OCI-LY1 (cell line): ENCODE results near the gene ME1.

Experiments
- CTCF ChIP-seq: fragments of 200-600 bp; sonication (generic), shearing (Covaris generic); IDR thresholded peaks from 2 replicates; pipeline ENCODE4 v1.5.1; 2017; ENCODE audit warnings: mild to moderate bottlenecking, antibody characterized with exemption, low read length, moderate library complexity, mixed read lengths
- EZH2 ChIP-seq: fragments of 200-600 bp; sonication (generic), shearing (Covaris generic); IDR thresholded peaks from 2 replicates; pipeline ENCODE4 v1.8.0; 2017; ENCODE audit warnings: borderline replicate concordance, mixed run types, mild to moderate bottlenecking, antibody characterized with exemption, low read length, moderate library complexity, mixed read lengths

GRCh38 chr6:83467620-83468036 lies 36.8 kb upstream of the ME1 start:
- TF ChIP-seq CTCF (no peak), EZH2 (no peak)
